ENCODE measurements around the gene ADGRD1.

GRCh38 chr12:131011165-131012079 is 57.7 kb downstream of the ADGRD1 start:
- TF ChIP-seq ZNF565 (CRISPR knock-in tag; conservative IDR thresholded peaks at IDR 0.05; ENCODE audit: low read depth) (no peak), ESRRG (CRISPR knock-in tag; IDR thresholded peaks at IDR 0.05) (no peak)
